ENCODE data around the gene ARID5A. TPM values are rescaled to one million over a fixed set of nuclear protein-coding genes. Genes with fewer than 3 reads are reported as not detected.

Gene ARID5A
- total and polyA plus RNA-seq, 2 of the 13 experiments (the other 11 are each of a cell fraction or from before 2014, with no cell fraction given) = 6.0 to 9.5 TPM

GRCh38 chr2:96537066-96537733 is 648 bp downstream of the ARID5A start (continued):
- TF ChIP-seq UBTF (CRISPR knock-in tag; IDR thresholded peaks at IDR 0.05) = peak; percentile 89
- peak; percentile 48; the same call in 1 of the 2 replicates for TF ChIP-seq KMT2A (CRISPR knock-in tag; IDR thresholded peaks at IDR 0.05)
- TF ChIP-seq ZNF431 (CRISPR knock-in tag; IDR thresholded peaks at IDR 0.05; ENCODE audit: borderline replicate concordance, low read depth) = 0 out of 2 replicates have a peak, but pooled peaks have one; percentile 70
- peak; percentile 46 for TF ChIP-seq SAP130 (CRISPR knock-in tag; IDR thresholded peaks at IDR 0.05; ENCODE audit: low read depth)
- TF ChIP-seq PHF20 (CRISPR knock-in tag; IDR thresholded peaks at IDR 0.05) = peak; percentile 24; the same call in 1 of the 2 replicates
- TF ChIP-seq ZNF777 (CRISPR knock-in tag; IDR thresholded peaks at IDR 0.05) = peak; percentile 77
- peak; percentile 71; the same call in 1 of the 2 replicates for TF ChIP-seq SRY (CRISPR knock-in tag; IDR thresholded peaks at IDR 0.05)
- TF ChIP-seq MYPOP (CRISPR knock-in tag; IDR thresholded peaks at IDR 0.05) = peak; percentile 83
- TF ChIP-seq CCDC6 (CRISPR knock-in tag; IDR thresholded peaks at IDR 0.05) = 0 out of 2 replicates have a peak, but pooled peaks have one; percentile 13
- no peak for TF ChIP-seq SATB2 (CRISPR knock-in tag; IDR thresholded peaks at IDR 0.05)
- TF ChIP-seq, protein P1, sequence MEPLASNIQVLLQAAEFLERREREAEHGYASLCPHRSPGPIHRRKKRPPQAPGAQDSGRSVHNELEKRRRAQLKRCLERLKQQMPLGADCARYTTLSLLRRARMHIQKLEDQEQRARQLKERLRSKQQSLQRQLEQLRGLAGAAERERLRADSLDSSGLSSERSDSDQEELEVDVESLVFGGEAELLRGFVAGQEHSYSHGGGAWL (CRISPR knock-in tag; IDR thresholded peaks at IDR 0.05) = peak; percentile 26
- peak; percentile 64 for TF ChIP-seq HNRNPK (IDR thresholded peaks at IDR 0.05; ENCODE audit: low read depth, low read length, poor library complexity, severe bottlenecking)
- 0 out of 2 replicates have a peak, but pooled peaks have one; percentile 14 for TF ChIP-seq TBX2 (CRISPR knock-in tag; IDR thresholded peaks at IDR 0.05; ENCODE audit: borderline replicate concordance)
- TF ChIP-seq ZNF224 (CRISPR knock-in tag; IDR thresholded peaks at IDR 0.05) = peak; percentile 30; the same call in 1 of the 2 replicates
- 0 out of 2 replicates have a peak, but pooled peaks have one; percentile 8 for TF ChIP-seq TEF (CRISPR knock-in tag; IDR thresholded peaks at IDR 0.05)
- TF ChIP-seq SRSF1 (optimal IDR thresholded peaks at IDR 0.05; ENCODE audit: low read depth, low read length) = peak; percentile 14
- 0 out of 2 replicates have a peak, but pooled peaks have one; percentile 28 for TF ChIP-seq POGK (CRISPR knock-in tag; conservative IDR thresholded peaks at IDR 0.05)
- TF ChIP-seq ZNF839 (CRISPR knock-in tag; IDR thresholded peaks at IDR 0.05; ENCODE audit: borderline replicate concordance) = 0 out of 2 replicates have a peak, but pooled peaks have one; percentile 5
- TF ChIP-seq ZNF18 (CRISPR knock-in tag; IDR thresholded peaks at IDR 0.05; ENCODE audit: insufficient replicate concordance) = peak; percentile 51
- TF ChIP-seq BCL6 (CRISPR knock-in tag; IDR thresholded peaks at IDR 0.05) = peak; percentile 47; the same call in 1 of the 2 replicates
- TF ChIP-seq KDM2A (CRISPR knock-in tag; IDR thresholded peaks at IDR 0.05; ENCODE audit: borderline replicate concordance, low read depth) = peak; percentile 44; the same call in 1 of the 2 replicates
